GF-D8 (cell line): ENCODE data around the gene CACNG8.

Source experiments
- DNase-seq: peaks from one replicate; lab custom pipeline; 2025; lab: John Stamatoyannopoulos, UW

The CACNG8 gene

GRCh38 chr19:53961523-53962356, 997 bp upstream of the CACNG8 start:
- DNase-seq, result no peak

DNA sequence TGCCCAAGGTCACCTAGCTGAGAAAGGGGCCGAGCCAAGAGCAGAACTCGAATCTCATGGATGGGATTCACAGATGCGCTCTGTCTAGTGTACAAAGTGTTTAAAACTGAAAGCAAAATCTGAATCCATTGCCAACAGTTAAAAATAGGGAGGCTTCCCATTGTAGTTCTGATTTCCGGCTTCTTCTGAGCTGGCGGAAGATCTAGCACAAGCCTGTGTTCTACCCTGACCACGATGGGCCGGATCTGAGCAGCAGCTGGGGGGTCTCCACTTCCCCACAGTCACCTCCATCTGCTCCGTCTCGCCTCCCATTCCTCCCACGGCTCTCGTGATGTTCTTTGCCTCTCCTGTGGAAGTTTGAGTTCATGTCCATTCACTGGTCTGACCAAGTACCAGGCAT, 2.4 kb downstream of the CACNG8 start:
- no peak for DNase-seq

DNA sequence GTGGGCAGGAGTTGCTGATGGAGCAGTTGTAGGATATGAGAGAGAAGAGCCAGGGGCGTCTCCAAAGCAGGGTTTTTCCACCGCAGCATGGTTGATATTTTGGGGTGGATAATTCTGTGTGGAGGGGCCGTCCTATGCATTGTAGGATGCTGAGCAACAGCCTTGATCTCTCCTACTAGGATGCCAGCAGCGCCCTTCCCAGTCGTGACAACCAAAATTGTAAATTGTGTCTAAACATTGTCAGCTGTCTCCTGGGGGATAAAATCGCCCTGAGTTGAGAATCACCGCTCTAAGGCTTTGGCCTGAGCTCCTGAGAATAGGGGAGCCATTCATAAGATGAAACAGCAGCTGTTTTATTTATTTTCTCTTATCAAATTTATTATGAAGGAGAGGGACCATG, 4.2 kb downstream of the CACNG8 start:
- DNase-seq, result no peak

GRCh38 chr19:53969366-53969765, 6.6 kb downstream of the CACNG8 start:
- no peak for DNase-seq

DNA sequence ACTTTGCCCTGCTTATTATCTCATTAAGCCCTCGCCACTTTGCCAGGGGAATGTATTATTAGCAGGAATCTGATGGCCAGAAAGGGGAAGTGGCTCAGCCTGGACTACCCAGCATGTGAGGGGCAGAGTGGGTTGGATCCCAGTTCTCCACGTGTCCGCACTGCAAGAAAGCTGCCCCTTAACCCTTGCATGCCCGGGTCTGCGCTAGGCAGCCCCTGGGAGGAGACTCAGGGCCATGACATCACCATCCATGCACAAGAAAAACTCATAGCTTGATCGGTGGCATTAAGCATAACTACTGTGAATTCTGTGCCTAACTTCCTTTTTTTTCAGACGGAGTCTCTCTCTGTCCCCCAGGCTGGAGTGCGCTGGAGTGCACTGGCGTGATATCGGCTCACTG, 8.9 kb downstream of the CACNG8 start:
- no peak for DNase-seq

DNA sequence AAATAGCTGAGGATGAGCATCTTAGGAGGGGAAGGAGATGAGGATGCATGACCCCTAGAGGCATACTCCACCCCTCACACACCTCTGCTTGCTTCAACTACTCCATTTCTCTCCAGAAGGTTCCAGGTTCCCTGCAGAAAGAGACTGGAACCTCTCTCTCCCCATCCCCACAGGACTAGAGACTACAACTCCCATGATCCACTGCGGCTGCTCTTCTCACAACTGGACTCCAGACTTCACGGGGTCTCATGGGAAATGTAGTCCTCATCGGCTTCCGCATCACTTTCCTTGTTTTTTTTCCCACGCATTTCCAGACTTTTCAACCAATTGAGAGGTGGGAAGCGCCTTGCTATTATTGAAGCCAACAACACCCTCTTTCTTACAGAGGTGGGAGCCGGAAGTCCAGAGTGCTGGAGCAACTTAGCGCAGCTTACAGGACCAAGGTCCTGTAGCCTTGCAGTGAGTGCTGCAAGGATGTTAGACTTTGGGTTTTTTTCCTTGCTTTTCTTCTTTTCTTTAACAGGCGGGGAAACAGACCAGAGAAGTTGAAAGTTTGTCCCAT, 14.8 kb downstream of the CACNG8 start:
- peak; percentile 45 for DNase-seq

DNA sequence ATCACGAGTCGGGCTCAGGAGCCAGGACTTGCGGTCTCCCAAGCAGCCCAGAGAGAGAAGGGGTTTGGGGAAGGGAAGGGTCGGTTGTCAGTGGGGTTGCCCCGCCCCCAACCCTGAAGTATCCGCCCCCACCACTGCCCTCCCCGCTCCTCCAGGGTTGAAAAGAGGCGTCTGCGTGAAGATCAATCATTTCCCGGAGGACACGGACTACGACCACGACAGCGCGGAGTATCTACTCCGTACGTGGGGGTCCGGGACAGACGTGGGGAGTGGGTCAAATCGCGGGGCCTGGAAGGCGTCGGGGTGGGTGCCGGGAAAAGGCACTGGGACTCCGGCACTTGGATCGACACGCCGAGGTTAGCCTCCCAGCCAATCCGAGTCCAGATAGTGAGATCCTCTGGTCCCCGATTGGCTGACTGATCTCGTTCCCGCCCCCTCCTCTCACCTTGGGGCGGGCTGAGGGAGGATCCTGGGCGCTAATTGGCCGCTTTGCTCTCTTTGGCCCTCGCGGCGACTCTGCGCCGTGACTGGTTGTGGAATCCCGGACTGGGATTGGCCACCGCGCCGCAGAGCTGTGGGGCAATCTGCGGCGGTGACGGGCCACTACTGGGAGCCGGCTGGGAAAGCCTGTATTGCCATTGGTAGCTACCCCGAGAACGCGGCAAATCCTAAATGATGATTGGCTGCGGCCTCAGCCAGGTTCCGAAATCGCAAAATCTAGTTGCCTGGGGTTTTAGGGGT, 15.4 kb downstream of the CACNG8 start:
- peak; percentile 5 for DNase-seq

DNA sequence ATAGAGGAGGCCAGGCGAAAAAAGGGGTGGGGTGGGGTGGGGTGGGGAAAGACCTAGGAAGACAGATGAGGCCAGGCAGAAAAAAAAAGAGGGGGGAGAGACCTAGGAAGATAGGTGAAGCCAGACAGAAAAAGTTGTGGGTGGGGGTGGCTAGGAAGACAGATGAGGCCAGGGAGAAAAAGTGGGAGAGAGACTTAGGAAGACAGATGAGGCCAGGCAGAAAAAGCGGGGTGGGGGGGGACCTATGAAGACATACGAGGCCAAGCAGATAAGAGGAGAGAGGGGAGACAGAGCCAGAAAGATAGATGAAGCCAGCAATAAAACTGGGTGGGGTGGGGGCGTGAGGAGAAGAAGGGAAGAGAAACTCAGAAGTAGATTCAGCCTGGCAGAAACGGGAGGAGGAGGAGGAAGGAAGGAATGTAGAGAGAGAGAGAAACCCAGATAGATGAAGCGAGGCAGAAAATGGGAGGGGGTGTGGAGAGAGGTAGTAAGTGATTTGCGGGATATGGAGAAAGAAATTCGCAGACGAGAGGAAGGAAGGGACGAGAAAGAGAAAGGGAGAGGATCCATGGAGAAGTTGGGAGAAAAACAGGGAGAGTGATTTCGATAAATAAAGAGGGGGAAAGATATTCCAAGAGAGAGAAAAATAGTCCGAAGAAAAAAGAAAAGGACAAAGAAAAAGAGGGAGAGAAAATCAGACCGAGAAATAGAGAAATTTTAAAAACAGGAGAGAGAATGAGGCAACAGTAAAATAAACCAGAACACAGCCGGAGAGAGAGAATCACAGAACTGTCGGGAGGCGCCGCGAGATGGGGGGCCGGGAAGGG, 16.5 kb downstream of the CACNG8 start:
- no peak for DNase-seq

- DNase-seq, result no peak
Measured at GRCh38 chr19:53980539-53981375, 18.0 kb downstream of the CACNG8 start.

DNA sequence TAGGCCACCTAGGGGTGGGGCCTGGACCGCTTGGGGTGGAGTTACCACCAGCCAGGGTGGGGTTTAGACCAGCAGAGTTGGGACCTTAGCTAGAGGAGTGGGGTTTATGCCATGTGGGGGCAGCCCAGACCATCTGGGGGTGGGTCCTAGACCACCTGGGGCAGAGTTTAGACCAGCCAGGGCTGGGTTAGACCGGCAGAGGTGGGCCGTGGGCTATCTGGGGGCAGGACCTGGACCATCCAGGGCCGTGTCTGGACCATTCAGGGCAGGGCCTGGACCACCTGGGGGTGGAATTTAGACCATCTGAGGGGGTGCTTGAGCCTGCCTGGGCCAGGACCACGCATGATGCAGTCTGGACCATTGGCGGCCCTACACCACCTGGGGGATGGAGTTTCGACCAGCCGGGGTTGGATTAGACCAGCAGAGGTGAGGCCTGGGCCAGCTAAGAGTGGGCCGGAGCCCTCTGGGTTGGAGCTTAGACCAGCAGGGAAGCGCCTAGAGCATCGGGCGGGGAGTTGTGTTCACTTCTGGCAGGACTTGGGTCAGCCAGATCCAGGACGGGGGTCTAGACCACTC, 18.7 kb downstream of the CACNG8 start:
- no peak for DNase-seq

DNA sequence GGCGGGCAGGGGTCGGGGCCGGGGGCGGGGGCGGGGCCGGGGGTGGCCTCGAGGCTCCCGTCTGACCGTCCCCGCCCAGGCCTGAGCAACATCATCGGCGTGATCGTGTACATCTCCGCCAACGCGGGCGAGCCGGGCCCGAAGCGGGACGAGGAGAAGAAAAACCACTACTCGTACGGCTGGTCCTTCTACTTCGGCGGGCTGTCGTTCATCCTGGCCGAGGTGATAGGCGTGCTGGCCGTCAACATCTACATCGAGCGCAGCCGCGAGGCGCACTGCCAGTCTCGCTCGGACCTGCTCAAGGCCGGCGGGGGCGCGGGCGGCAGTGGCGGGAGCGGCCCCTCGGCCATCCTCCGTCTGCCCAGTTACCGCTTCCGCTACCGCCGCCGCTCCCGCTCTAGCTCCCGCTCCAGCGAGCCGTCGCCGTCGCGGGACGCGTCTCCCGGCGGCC, 19.3 kb downstream of the CACNG8 start:
- DNase-seq, result no peak

- no peak for DNase-seq
Measured at GRCh38 chr19:53982611-53983010, 19.9 kb downstream of the CACNG8 start.

DNA sequence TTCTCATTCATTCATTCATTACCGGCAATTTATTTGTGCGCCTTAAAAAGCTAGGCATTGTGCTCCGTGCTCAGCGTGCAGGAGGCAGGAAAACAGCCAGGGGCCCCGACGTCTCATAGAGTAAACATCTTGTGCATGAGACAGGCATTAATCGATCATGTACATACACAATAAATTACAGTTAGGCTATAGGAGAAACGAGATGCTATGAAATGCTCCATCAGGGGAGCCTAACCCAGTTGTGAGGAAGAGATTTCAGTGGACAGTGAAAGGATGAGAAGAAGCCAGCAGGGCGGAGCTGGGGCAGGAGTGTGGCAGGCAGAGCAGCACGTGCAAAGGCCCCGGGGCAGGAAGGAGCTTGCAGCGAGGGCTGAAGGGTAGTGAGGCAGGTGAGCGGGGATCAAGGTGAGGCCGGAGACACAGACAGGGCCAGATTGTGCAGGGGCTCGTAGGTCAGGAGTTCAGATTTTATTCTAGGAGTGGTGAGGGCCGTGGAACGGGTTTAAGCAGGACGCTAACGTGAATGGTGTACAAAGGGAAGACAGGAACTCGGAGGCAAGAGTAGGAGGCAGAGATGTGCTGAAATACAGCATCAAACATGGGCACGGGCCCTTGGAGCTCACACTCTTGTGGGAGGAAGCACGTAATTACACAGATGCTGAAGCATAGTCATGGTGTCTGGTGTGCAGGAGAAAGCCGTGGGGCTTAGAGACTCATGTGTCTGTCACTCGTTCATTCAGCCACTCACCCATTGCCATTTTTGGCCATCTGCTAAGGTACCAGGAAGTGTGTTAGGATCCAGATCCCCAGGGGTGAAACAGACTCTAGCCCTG, 20.9 kb downstream of the CACNG8 start:
- no peak for DNase-seq

GRCh38 chr19:53985863-53986262, 23.1 kb downstream of the CACNG8 start:
- no peak for DNase-seq

DNA sequence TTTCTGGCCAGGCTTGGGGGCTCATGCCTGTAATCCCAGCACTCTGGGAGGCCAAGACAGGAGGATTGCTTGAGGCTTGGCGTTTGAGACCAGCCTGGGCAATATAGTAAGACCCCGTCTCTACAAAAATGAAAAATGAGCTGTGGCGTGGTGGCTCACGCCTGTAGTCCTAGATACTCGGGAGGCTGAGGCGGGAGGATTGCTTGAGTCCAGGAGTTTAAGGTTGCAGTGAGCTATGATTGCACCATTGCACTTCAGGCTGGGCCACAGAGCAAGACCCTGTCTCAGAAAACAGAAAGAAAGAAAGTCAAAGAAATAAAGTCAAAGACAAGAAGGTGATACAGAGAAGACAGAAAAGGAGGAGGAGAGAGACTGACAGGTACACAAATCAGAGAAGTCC, 26.2 kb downstream of the CACNG8 start:
- no peak for DNase-seq

GRCh38 chr19:53989600-53990533, 27.1 kb downstream of the CACNG8 start:
- DNase-seq, result no peak

GRCh38 chr19:53991224-53992113, 28.7 kb downstream of the CACNG8 start, which contains the start of gene CACNG6:
Gene CACNG6 (plus strand): TSS chr19:53991637. CDS start chr19:53992878, 1,241 bp downstream.
- DNase-seq, result no peak

GRCh38 chr19:53992211-53992610, 29.5 kb downstream of the CACNG8 start:
- DNase-seq, result no peak
